Inferior parietal cortex (tissue), 1 donor: Measurements from ENCODE around the gene TMEM132C.
A peak's percentile ranks its signal among the peaks of the same experiment; 100 is the strongest.
"Not testable (repeated sequence)": the region's sequence is repeated elsewhere in the genome, so short reads cannot be mapped to it uniquely, and the experiment has no call there.

Source experiments
- DNase-seq: peaks from one replicate; pipeline ENCODE4 v3.0.0-alpha.2; 2016; ENCODE audit errors: extremely low spot score

TMEM132C gene

DNA sequence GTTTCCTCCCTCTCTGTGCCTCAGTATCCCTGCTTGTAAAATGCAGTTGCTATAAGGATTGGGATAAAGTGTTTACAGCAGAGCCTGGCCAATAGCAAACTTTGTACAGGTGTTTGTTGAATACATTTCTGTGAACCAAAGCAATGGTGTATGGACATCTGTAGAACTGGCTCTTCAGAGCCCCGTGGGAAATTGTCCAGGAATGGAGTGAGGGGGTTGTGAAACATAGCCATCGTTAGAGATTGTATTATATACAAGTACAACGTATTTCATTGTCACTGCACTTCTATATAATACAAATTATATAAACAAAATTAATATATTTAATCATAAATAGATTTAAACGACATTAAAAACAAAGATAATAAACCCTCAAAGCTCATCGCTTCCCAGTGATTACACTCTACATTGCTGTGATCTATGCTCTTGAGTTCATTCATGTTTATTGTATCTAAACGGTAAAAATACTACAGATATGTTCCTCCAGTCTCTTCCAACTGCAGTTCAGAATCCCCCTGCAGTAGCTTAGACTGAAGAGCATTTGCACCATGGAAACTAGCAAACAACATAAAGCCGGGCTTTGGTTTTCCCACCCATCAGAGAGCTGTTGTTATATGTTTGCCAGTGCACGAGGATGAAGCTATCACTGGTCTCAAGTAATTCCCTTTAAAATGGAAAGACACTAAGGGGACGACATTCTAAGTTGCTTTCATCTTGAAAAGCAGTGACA is 216.7 kb downstream of the TMEM132C start:
- DNase-seq = no peak

DNA sequence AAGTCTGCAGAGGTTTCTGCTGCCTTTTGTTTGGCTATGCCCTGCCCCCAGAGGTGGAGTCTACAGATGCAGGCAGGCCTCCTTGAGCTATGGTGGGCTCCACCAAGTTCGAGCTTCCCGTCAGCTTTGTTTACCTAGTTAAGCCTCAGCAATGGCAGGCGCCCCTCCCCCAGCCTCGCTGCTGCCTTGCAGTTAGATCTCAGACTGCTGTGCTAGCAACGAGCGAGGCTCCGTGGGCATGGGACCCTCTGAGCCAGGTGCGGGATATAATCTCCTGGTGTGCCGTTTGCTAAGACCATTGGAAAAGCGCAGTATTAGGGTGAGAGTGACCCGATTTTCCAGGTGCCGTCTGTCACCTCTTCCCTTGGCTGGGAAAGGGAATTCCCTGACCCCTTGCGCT is 230.4 kb downstream of the TMEM132C start:
- DNase-seq = not testable (repeated sequence)

DNA sequence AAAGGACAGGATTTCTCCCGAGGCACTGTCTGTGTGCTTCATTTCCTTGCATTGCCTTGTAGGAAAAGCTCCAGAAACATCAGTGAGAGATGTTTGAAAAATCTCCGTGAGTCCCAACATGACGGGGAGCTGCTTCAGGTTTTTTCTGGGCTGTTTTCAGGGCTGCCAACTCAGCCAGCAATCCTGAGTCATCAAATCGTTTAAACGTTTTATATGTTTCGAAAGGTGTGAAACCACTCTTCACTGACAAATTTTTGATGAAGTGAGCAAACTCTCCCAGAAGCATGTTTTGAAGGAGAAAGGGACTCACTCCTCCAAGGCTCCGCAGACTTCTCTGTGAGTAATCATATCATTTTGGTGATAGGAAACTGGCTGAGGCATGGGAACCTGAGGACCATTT is 240.5 kb downstream of the TMEM132C start:
- peak; percentile 50 for DNase-seq

- no peak for DNase-seq
Observed at GRCh38 chr12:128509170-128509569, 242.2 kb downstream of the TMEM132C start.

DNA sequence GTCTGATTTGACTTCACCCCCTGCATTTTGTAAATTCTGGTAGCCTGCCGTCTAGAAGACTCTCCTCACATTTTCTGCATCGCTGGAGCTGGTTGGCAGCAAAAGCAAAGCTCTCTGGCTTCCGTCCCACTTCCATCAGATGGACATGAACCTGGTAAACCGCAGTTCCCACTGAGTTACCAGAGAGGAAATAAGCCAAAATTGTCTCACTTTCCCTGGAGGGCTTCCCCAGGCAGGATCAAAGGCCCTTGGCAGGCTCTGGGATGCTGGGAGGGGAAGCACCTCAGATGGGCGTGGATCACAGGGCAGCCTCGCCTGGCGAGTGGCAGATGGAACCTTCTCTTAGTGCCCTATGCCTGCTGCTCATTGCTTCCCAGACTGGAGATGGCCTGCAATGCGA is 243.5 kb downstream of the TMEM132C start:
- no peak for DNase-seq

DNA sequence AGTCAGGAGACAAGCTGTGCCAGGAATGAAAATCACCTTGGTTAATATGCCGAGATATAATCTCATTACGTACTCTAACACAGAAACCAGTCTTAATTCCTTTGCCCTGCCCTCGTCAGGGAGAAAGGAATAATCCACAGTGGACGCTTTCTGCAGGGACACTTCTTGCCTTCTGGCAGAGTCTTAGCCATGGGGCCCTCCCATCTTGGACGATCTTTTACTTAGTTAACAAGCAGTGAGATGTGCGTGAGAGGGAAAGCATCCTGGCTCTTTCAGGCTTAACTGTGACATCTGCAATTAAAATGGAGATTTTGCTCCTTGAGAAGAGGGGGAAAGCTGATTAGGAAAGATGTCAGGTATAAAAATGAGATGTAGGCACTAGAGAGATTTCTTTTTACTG is 246.4 kb downstream of the TMEM132C start:
- no peak for DNase-seq

GRCh38 chr12:128513831-128514230 is 246.9 kb downstream of the TMEM132C start:
- no peak for DNase-seq

DNA sequence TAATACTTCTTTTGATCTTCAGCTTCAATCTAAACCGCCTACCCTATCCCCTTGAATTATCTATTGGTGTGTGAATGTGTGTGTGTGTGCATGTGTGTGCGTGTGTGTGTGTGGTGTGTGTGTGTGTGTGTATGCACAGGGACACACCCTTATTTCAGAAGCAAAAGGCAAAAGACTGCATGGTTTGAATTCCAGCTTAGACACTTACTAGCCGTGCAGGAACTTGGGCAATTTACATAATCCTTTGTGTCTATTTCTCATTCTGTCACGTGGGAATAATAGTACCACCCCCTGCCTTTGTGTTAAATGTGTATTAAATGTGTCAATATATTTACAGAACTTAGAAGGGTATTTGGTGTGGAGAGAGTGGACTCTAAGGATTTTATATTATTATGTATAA is 251.7 kb downstream of the TMEM132C start:
- no peak for DNase-seq

DNA sequence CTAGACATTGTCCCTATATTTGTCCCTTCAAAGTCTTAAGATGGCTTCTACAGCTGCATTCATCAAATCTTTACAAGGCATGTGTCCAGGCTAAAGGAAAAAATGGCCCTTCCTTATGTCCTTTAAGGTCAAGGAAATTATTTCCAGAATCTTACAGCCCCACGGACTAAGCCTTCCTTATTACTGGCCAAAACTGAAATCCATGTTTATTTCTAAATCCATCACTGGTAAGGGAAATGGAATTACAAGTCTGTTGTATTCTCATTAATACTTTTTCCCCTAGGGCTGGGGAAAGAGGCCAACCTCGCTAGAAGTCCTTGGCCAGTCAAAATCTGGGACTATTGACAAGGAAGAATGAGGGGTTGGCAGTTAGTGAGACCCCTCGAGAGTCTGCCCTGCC is 252.5 kb downstream of the TMEM132C start:
- DNase-seq = no peak

DNA sequence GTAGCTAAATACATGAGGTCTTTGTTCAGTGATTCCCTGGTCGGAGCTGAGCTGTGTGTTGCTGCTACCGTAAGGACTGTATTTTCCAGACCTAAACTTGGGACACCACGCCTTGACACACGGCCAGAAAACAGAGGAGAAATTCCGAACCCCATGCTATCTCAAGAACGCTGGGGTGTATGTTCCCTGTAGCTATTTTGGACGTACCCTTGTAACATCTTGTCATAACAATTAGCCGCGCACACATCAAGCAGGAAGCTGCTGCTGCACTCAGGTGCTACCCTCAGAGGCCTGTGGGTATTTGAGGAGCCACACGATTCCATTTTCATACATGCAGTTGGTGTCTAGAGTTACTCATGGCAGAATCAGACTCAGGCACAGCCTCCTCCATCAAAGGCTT is 255.0 kb downstream of the TMEM132C start:
- DNase-seq = no peak

DNA sequence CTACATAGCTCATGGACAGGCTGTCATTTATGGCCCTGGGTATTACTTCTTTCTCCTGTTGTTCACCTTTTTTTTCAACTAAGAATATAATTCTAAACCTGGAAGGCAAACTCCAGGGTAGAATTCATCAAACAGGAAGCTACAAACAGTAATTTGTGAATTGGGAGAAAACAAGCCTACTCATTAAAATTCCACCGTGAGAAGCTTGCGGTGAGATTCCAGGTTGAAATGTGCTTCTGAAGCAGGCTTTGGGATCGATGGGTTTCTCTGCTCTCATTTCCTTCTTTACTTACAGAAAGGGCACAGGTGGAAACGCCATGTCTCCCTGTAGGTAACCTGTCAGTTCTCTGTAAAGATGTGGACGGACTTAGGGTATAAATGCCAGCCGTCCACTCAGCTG is 257.5 kb downstream of the TMEM132C start:
- no peak for DNase-seq

GRCh38 chr12:128531170-128531569 is 264.2 kb downstream of the TMEM132C start:
- no peak for DNase-seq

DNA sequence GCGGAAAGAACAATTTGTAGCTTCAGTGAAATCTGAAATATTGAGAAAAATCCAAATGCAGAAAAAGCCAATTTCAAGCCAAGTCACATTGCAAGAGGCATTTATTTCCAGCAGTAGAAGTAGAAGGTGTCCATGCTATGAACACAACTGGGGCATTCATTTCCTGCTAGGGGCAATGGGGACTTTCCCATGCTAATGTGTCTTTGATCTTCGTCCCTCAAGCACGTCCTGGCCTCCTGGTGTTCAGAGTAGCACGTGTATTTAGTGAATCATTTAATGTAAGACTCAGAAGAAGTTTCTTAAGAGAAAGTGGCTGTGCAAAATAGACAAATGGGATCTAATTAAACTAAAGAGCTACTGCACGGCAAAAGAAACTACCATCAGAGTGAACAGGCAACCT is 267.9 kb downstream of the TMEM132C start:
- DNase-seq = no peak

- no peak for DNase-seq
Observed at GRCh38 chr12:128536810-128537209, 269.8 kb downstream of the TMEM132C start.

- DNase-seq = no peak
Observed at GRCh38 chr12:128537668-128538067, 270.7 kb downstream of the TMEM132C start.

- no peak for DNase-seq
Observed at GRCh38 chr12:128542844-128543243, 275.9 kb downstream of the TMEM132C start.

DNA sequence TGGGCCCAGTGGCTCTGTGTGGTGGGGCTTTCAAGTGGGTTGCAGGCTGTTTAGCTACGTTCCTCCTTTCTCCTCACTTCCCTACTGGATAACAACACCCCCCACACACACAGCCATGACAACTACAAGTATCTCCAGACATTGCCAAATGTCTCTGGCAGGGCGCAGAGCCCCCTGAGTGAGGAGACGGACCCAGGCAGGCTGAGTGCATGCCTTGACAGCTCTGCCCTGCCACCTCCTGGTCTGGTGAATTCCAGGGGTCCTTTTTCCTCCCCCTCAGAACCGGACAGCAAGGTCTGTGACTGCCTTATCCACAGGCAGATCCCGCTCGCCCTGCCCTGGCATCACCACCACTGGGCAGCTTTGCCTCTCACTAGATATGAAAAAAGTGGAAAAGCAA is 276.5 kb downstream of the TMEM132C start:
- no peak for DNase-seq

GRCh38 chr12:128543971-128544370 is 277.0 kb downstream of the TMEM132C start:
- DNase-seq = no peak

- no peak for DNase-seq
Observed at GRCh38 chr12:128548949-128549348, 282.0 kb downstream of the TMEM132C start.

DNA sequence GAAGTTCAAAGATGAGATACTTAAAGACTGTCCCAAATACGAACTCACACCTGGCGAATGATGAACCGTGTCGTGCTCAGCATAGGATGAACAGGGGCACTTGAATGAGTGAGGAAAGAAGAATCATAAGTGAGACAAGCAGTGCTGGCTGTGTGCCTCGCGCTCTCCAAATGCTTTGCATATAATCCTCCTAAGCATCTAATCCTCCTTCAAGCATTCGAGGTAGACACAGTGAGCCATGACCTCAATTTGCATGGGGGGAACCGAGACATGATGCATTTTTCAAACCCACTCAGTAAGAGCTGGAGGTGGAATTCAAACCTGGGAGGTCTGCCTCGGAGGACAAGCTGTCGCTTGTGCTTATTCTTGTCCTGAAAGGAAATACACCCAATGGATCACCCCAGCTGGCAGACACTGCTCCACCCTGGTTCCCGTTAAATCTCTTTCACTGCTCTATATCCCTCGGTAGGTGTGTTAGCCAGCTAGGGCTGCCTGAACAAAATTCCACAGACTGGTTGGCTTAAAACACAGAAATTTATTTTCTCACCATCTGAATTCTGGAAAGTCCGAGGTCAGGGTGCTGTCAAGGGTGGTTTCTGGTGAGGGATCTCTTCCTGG is 282.7 kb downstream of the TMEM132C start:
- DNase-seq = no peak

DNA sequence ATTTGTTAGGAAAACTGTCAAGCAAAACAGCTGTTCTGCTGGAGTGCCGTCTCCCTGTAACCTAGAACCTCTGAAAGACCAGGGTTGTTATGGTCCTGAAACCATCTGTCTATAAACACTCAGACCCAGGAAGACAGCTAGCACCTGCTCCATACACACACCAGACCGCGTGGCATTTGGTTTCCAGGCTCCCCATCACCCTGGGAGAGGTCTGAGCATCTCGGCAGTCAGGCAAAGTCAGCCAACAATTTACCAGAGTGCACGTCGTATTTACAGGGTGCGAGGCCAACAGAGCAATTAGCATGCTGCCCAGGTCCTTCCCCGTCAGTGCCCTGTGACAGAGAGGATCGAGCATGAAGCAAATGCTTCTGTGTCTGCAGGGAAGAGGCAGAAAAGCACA is 284.3 kb downstream of the TMEM132C start:
- no peak for DNase-seq

DNA sequence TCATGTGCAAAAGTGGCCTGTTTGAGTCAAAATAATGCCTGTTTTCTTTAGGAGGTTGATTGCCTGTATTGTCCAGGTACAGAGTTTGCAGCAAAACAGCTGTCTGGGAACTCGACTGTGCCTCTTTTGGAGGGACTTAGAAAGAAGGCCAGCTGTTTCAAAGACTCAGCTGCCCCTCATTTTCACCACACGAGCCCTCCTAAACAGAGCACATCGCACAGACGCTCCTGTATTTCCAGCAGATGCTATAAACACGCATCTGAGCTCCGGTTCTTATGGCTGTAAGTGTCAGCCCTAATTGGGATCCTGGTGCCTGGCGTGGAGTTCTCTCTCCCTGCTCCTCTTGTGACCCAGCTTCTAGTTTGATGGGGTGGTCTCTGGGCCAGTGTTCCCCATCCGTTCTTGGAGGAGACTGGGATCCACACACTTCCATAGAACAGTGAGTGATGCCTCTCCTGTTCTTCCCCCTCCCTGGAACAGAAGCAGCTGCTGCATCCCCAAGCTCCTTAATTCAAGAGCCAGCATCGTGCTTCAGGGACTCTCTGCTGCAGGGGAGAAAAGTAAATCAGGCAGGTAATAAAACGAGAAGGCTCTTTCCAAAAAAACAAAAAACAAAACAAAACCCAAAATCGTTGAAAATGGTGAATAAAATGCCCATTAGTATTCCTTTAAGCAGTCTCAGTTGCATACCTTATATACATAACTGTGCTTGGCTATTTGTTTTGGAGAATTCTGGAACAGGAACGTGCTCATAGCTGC is 287.8 kb downstream of the TMEM132C start:
- no peak for DNase-seq

- no peak for DNase-seq
Observed at GRCh38 chr12:128557231-128557630, 290.3 kb downstream of the TMEM132C start.
